Small intestine (tissue), 7 donors: ENCODE measurements around the gene ANKRD65. TPM values are rescaled to one million over a fixed set of nuclear protein-coding genes. Genes with fewer than 3 reads are reported as not detected.

Source experiments
- DNase-seq, 2 donors: peaks; one replicate each; pipeline versions ENCODE4 v3.0.0 to v3.0.0-alpha.2; 2013
- FAIRE-seq: peaks from 2 replicates; lab custom pipeline; 2012; peaks lifted over from hg19 to GRCh38; lab: Jason Lieb, UNC
- H3K27ac ChIP-seq, 3 donors: one replicate each; pipeline ENCODE4 v1.5.1; 2013; ENCODE audit warnings: low read length in 2 of 3, mild to moderate bottlenecking in 2 of 3, control low read depth in 1 of 3, inconsistent platforms in 1 of 3, low read depth in 1 of 3, moderate library complexity in 1 of 3
- H3K27me3 ChIP-seq, 3 donors: one replicate each; pipeline ENCODE4 v1.6.1; 2013; ENCODE audit warnings: low read length in 3 of 3, inconsistent platforms in 1 of 3; ENCODE audit not compliant: control insufficient read depth in 3 of 3, insufficient read depth in 3 of 3
- H3K36me3 ChIP-seq, 3 donors: one replicate each; pipeline ENCODE4 v1.6.1; 2013; ENCODE audit warnings: low read length in 3 of 3, inconsistent platforms in 1 of 3, low read depth in 1 of 3, mild to moderate bottlenecking in 1 of 3, moderate library complexity in 1 of 3; ENCODE audit not compliant: control insufficient read depth in 3 of 3, insufficient read depth in 2 of 3
- H3K4me1 ChIP-seq, 3 donors: one replicate each; pipeline ENCODE4 v1.6.1; 2013; ENCODE audit warnings: low read length in 2 of 3, inconsistent platforms in 1 of 3, low read depth in 1 of 3, mild to moderate bottlenecking in 1 of 3, moderate library complexity in 1 of 3; ENCODE audit not compliant: control insufficient read depth in 3 of 3, insufficient read depth in 2 of 3
- H3K4me3 ChIP-seq, 3 donors: one replicate each; pipeline ENCODE4 v1.5.1; 2013; ENCODE audit warnings: low read length in 3 of 3, control low read depth in 1 of 3, inconsistent platforms in 1 of 3, low read depth in 1 of 3, mild to moderate bottlenecking in 1 of 3, moderate library complexity in 1 of 3
- H3K9me3 ChIP-seq, 2 donors: one replicate each; pipeline ENCODE4 v1.6.1; 2013; ENCODE audit warnings: low read depth in 1 of 2, low read length in 1 of 2; ENCODE audit not compliant: control insufficient read depth in 2 of 2, insufficient read depth in 1 of 2
- WGBS, 3 donors: extraction: QIAGEN DNeasy Blood & Tissue Kit; methylation state at CpG; one replicate each; pipeline ENCODE4 v1.1.7; 2013; 5-methylcytosine and 5-hydroxymethylcytosine counted together
- polyA plus RNA-seq, 4 donors: library from polyadenylated mRNA; stranded (reverse) in 3 of 4; unstranded in 1 of 4; fragments of 200-250 nt in 3 of 4; fragments of 120-200 nt in 1 of 4; gene quantifications; one replicate each; pipeline versions ENCODE4 v1.2.1 to v1.2.3, GENCODE V29; 2013
- donor health status: healthy with polysubstance abuse.
- donor health status: control.
- donor health status: control.
- donor health status: Bipolar disorder and iron deficiency.
- donor health status: healthy.

ANKRD65 gene
- polyA plus RNA-seq, 4 donors, result 1.1 to 1.7 (median 1.5) TPM

DNA sequence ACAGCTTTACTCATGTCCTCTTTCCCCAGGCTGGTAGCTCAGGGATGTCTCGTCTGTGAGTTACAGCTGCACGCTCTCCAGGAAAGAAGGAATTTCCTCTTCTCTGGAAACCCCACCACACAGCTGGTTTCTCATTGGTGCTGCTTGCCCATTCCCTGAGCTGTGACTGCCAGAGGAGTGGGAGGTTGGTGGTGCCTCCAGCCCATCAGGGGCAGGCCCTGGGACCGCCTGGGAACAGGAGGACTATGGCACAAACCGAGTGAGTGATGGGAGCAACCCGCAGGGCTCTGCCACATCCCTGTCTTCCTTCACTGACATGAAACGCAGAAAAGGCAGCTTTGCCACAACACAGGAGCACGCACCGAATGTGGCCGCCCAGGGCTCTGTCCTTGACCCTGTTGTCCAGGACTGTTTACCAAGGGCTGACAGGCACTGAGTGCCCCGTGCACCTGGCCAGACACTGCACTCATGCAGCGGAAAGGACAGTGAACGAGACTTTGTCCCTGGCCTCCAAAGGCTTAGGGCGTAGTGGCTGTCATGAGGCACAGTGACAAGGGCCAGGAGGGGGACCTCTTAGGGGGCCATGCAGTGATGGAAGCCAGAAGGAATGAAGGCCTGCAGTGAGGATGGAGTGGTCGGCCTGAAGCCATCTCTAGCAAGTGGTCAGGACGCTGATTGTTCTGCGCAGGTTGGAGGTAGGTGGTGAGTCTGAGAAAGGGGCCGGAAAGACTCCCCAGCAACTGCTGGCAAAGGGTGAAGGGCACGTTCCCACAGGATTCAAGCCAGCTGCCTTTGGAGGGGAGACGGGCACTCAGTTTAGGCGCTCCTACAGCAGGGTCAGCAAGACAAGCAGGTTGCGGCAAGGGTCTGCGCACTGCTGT, 20.3 kb downstream of the ANKRD65 start:
- Histone ChIP-seq H3K27ac (peak overlapping the region in 2 of 3 donors; percentile 75 to 90), H3K36me3 (peaks cover 3 to 78% (median 5%) of the 10 kb centered on the region in 3 donors), H3K27me3 (no peaks in the 10 kb centered on the region), H3K4me3 (peak overlapping the region in 2 of 3 donors; percentile 82 to 99), H3K4me1 (peaks cover 0 to 31% (median 7%) of the 10 kb centered on the region in 3 donors), H3K9me3 (no peaks in the 10 kb centered on the region)
- DNase-seq (peak in 1 of 2 donors; percentile 57), FAIRE-seq (no peak)
- WGBS, 3 donors, result 77 to 80% (median 79%) methylated on average over 22 of the region's 22 CpGs

DNA sequence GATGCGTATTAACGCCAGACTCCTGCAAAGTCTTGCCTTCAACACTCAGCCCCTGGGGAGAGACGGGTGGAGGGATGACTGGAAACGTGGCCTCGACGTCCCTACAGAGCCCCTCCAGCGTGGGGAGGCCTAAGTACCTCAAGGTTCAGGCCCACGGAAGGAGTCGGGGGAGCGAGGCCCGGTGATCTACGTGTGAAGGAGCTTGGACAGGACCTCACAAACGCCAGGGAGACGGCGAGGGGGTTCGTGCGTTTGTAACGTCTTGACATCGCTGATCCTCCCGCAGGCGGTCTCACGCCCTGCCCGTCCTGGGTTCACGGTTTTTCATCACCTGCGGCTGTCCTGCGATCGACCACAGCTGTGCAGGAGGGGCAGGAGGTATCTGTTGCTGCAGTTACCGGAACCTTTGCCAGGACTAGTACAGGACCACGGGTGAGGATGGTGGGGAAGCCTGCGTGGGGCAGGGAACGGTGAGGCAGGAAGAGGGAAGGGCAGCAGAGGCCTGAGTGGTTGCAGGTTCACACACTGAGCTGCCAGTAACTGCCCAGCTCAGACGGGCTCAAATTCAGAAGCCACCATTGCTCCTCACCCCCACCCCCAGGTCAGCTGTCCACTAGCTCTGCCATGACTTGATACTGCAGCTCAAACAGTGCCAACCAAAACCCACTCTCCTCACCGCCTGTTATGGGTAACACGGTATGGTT, 21.1 kb downstream of the ANKRD65 start:
- FAIRE-seq (no peak), DNase-seq (peak; percentile 13)
- 3 to 5% (median 4%) methylated on average over 34 of the region's 34 CpGs for WGBS, 3 donors
- peaks cover 9 to 79% (median 9%) of the 10 kb centered on the region in 3 donors for H3K36me3 ChIP-seq
- H3K4me1 ChIP-seq, result peaks cover 0 to 25% (median 7%) of the 10 kb centered on the region in 3 donors
- H3K4me3 ChIP-seq, result peak overlapping the region; percentile 82 to 99 (median 89)
- H3K27ac ChIP-seq, result peak overlapping the region; percentile 71 to 90 (median 75)
- no peaks in the 10 kb centered on the region for H3K27me3 ChIP-seq
- H3K9me3 ChIP-seq, result no peaks in the 10 kb centered on the region

DNA sequence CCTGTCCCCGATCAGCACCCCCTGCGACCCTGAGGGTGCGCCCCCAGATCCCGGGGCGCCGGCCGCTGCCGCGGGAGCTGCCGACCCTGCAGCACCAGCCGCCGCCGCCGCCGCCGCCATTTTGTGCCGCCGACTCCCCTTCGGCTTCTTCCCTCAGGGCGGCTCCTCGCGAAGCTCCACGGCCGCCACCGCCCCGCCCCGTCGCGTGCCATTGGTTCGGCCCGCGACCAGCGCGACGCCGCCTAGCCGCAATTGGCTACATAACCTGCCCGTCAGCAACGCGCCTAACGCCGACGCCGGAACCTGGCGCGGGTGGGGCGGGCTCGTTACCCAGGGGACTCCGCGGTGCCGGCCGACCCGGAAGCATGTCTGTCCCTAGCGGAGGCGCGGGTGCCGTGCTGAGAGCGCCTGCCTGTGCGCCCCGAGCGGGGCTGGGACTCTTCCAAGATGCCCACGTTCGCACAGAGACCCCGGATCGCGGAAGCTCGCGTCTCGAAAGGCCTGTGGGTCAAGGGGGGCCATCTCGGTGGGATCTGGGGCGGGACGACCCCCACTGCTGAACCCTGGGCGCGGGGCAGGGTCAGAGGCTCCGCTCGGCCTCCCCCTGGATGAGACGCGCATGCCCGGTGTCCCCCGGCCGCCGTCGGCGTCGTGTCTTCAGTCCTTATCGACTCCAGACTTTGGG, 21.7 kb downstream of the ANKRD65 start, which contains the start of gene CCNL2:
CCNL2 (minus strand) TSS at position 149 of the 685 bp plus-strand sequence; CDS start at position 120, 29 bp downstream.
- Histone ChIP-seq H3K27me3 (no peaks in the 10 kb centered on the region), H3K27ac (peak within 1 kb of the TSS; percentile 71 to 90 (median 75)), H3K4me1 (peaks cover 0 to 25% (median 7%) of the 10 kb centered on the region in 3 donors), H3K36me3 (peaks cover 9 to 78% (median 11%) of the 10 kb centered on the region in 3 donors), H3K9me3 (no peaks in the 10 kb centered on the region), H3K4me3 (peak within 1 kb of the TSS; percentile 82 to 99 (median 98))
- DNase-seq (peak; percentile 98 to 100), FAIRE-seq (no peak)
- 0 to 1% (median 0%) methylated on average over 61 to 86 of the region's 86 CpGs for WGBS, 3 donors

DNA sequence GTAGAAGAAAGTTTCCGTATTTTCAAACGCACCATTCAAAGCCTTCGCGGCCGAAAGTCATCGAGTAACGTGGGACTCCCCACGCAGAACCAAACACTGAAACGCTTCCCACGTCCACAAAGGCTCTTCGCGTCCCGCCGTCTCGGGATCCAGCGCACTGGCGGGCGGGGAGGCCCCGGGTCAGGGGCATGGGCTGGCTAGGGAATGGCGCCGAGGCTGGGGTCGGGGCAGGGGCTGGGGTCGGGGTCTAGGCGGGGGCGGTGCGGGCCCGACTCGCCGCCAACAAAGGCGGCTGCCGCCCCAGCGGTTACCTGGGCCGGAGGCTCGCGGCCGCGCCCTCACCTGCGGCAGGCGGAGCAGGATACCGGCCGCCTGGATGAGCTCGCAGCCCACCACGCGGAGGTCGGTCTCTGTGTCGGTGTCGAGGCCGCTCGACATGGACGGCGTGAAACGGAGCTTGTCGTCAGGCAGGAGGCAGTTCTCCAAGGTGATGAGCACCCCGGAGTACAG, 22.3 kb downstream of the ANKRD65 start:
- WGBS, 3 donors, result 0% methylated on average over 41 to 54 of the region's 54 CpGs
- Histone ChIP-seq H3K9me3 (no peaks in the 10 kb centered on the region), H3K27me3 (no peaks in the 10 kb centered on the region), H3K36me3 (peaks cover 7 to 78% (median 11%) of the 10 kb centered on the region in 3 donors), H3K4me1 (peaks cover 0 to 25% (median 7%) of the 10 kb centered on the region in 3 donors), H3K27ac (peak overlapping the region; percentile 54 to 86 (median 72)), H3K4me3 (peak overlapping the region; percentile 82 to 99 (median 98))
- peak in 1 of 2 donors; percentile 43 for DNase-seq
- no peak for FAIRE-seq

DNA sequence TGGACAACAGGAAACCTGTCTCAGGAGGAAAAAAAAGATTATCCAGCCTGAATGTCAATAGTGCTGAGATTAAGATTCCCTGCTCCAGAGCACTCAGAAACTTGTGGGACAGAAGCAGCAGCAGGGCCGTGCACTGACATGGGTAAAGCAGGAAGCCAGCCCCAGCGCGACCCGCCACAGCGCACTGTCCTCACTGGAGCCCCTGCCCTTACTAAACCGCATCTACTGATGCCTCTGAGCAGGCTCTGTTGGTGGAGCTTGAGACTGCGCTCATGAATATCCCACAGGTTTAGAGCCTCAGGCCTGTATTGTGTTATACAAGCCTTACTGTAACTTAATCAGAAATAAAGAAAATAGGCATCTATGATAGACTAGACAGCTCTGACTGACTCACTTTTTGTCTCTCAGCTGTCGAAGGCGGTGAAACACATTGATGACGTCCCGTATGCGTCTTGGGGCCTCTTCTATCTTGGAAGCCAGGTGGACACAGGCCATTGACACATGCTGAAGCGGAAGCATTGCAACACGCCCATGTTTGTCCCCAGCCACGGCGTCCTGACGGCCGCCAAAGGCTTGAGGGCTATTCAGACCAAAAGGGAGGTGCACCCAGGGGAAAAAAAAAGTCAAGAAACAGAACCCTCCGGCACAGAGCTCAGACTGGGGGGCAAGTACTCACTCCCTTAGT, 23.1 kb downstream of the ANKRD65 start:
- H3K27me3 ChIP-seq, result no peaks in the 10 kb centered on the region
- H3K4me3 ChIP-seq, result peak overlapping the region; percentile 82 to 99 (median 98)
- H3K36me3 ChIP-seq, result peaks cover 11 to 79% (median 13%) of the 10 kb centered on the region in 3 donors
- FAIRE-seq, result no peak
- no peaks in the 10 kb centered on the region for H3K9me3 ChIP-seq
- peak overlapping the region in 2 of 3 donors; percentile 0 to 4 for H3K27ac ChIP-seq
- peak; percentile 32 to 44 for DNase-seq
- WGBS, 3 donors, result 41 to 48% (median 42%) methylated on average over 18 to 19 of the region's 19 CpGs
- peaks cover 0 to 25% (median 7%) of the 10 kb centered on the region in 3 donors for H3K4me1 ChIP-seq

DNA sequence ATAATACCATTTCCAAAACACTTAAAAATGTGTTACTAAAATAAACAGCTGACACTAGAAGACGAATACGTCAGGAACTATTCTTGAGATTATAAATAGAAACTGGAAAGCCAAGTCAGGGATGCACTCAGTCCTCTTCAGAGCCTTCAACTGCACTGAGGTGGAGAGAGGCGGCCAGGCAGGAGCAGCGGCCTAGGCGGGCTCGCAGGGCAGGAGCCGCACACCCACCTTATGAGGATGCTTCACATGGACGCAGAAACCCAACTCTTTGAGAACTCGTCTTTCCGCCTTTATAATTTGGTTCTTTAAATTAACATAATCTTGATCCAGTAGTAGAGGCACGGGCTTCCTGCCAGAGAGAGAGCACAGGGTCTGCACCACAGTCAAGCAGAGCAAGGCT, 25.9 kb downstream of the ANKRD65 start:
- no peaks in the 10 kb centered on the region for H3K27me3 ChIP-seq
- WGBS, 3 donors, result 90 to 97% (median 94%) methylated on average over 11 of the region's 11 CpGs
- DNase-seq (no peak), FAIRE-seq (no peak)
- no peak overlapping the region for H3K27ac ChIP-seq
- peaks cover 0 to 12% (median 3%) of the 10 kb centered on the region in 3 donors for H3K4me1 ChIP-seq
- peaks cover 17 to 71% (median 21%) of the 10 kb centered on the region in 3 donors for H3K36me3 ChIP-seq
- no peak overlapping the region for H3K4me3 ChIP-seq
- no peaks in the 10 kb centered on the region for H3K9me3 ChIP-seq

DNA sequence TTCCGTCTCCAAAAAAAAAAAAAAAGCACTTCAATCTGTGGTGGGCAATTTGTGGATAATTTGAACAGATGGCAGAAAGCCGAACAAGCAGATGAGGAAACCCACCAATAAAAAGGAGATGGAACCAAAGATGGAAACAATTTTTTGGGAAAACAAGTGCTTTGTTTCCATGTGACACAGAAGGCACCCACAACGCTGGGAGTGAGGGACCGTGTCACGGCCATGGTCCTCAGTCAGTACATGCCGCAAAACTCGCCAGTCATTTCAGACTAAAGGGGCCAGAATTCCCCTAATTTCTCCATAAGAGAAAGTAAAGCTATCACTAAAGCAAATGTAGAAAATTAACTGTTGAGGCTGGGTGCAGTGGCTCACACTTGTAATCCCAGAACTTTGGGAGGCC, 27.0 kb downstream of the ANKRD65 start:
- no peak overlapping the region for H3K27ac ChIP-seq
- no peak for FAIRE-seq
- H3K9me3 ChIP-seq, result no peaks in the 10 kb centered on the region
- WGBS, 3 donors, result 95 to 97% (median 96%) methylated on average over 7 of the region's 7 CpGs
- no peak for DNase-seq
- H3K4me3 ChIP-seq, result no peak overlapping the region
- peaks cover 22 to 80% (median 30%) of the 10 kb centered on the region in 3 donors for H3K36me3 ChIP-seq
- H3K4me1 ChIP-seq, result peaks cover 0 to 10% (median 3%) of the 10 kb centered on the region in 3 donors
- no peaks in the 10 kb centered on the region for H3K27me3 ChIP-seq
